NCI-H1105 (cell line): ENCODE measurements around the gene MCRIP2.

ENCODE experiments used
- DNase-seq: peaks from one replicate; lab custom pipeline; 2025; lab: John Stamatoyannopoulos, UW

The MCRIP2 gene

GRCh38 chr16:670485-671352 lies 29.1 kb downstream of the MCRIP2 start:
- DNase-seq: no peak

GRCh38 chr16:671353-672131 lies 29.9 kb downstream of the MCRIP2 start:
- no peak for DNase-seq

GRCh38 chr16:672371-672770 lies 30.7 kb downstream of the MCRIP2 start:
- no peak for DNase-seq

GRCh38 chr16:672851-673250 lies 31.2 kb downstream of the MCRIP2 start:
- no peak for DNase-seq

GRCh38 chr16:673399-673991 lies 31.9 kb downstream of the MCRIP2 start:
- no peak for DNase-seq

- no peak for DNase-seq
These were observed 32.7 kb downstream of the MCRIP2 start for GRCh38 chr16:674214-674881.

GRCh38 chr16:674968-675883 lies 33.6 kb downstream of the MCRIP2 start, which contains the start of gene RHBDL1:
Gene RHBDL1 (plus strand): TSS chr16:675671. CDS start chr16:675791, 120 bp downstream.
- no peak for DNase-seq

- no peak for DNase-seq
These were observed 34.4 kb downstream of the MCRIP2 start for GRCh38 chr16:675884-676564.

- no peak for DNase-seq
These were observed 34.9 kb downstream of the MCRIP2 start for GRCh38 chr16:676565-676902.

GRCh38 chr16:676913-677312 lies 35.3 kb downstream of the MCRIP2 start:
- peak; percentile 78 for DNase-seq

GRCh38 chr16:677316-678190 lies 35.9 kb downstream of the MCRIP2 start:
- peak; percentile 70 for DNase-seq

GRCh38 chr16:678209-678857 lies 36.7 kb downstream of the MCRIP2 start:
- DNase-seq: no peak

GRCh38 chr16:678858-679813 lies 37.5 kb downstream of the MCRIP2 start:
- no peak for DNase-seq

- peak; percentile 44 for DNase-seq
These were observed 38.4 kb downstream of the MCRIP2 start, which contains the start of gene STUB1 for GRCh38 chr16:679814-680624. Gene STUB1 (plus strand): TSS chr16:680410. CDS start chr16:680526, 116 bp downstream.

- no peak for DNase-seq
These were observed 39.0 kb downstream of the MCRIP2 start for GRCh38 chr16:680625-680945.

- no peak for DNase-seq
These were observed 39.5 kb downstream of the MCRIP2 start for GRCh38 chr16:680967-681745.
